Measurements from ENCODE around the gene ARID5B. TPM values are rescaled to one million over a fixed set of nuclear protein-coding genes. Genes with fewer than 3 reads are reported as not detected.

ARID5B gene
- polyA plus RNA-seq, 1 of the 3 experiments (the other 2 are of a cell fraction): 10.9 TPM

GRCh38 chr10:61901829-61902444 lies 438 bp downstream of the ARID5B start:
- peaks cover 31% of the 10 kb centered on the region for H3F3A ChIP-seq (replicated peaks; ENCODE audit: insufficient read depth)
- H3K4me3 ChIP-seq (ENCODE audit: low read depth in 2 of 2, low read length in 1 of 2): peak overlapping the region; percentile 67 to 84
- peak overlapping the region; percentile 87 to 95 for H3K27ac ChIP-seq (ENCODE audit: low read depth in 2 of 2, low read length in 1 of 2)
- H3K4me1 ChIP-seq (ENCODE audit: control insufficient read depth in 1 of 2, insufficient read depth in 2 of 2, low read depth in 1 of 2, low read length in 1 of 2): peaks cover 26 to 31% of the 10 kb centered on the region in 2 experiments; a peak in 3 of 4 replicates
- peak overlapping the region; percentile 64; the same call in 1 of the 2 replicates for H2AFZ ChIP-seq (ENCODE audit: low read depth)
- peak overlapping the region; percentile 87 for H3K9ac ChIP-seq
- H3K27me3 ChIP-seq (ENCODE audit: insufficient read depth): no peaks in the 10 kb centered on the region
- CTCF ChIA-PET: interaction anchor here (0.6 to 6.9 kb wide), 17 partner anchors 12 to 761 kb away, joined by 3 to 36 read pairs (median 4); no protein-coding TSS in a partner anchor
- WGBS (ENCODE audit: low lambda C conversion rate): under 1% methylated on average over 14 of the region's 14 CpGs
- no peaks in the 10 kb centered on the region for H4K20me1 ChIP-seq (ENCODE audit: insufficient read depth)
- peak overlapping the region; percentile 91 for H3K4me2 ChIP-seq
- H3K9me3 ChIP-seq: no peaks in the 10 kb centered on the region
- H3K36me3 ChIP-seq (replicated peaks in 1 of 2; ENCODE audit: control insufficient read depth in 1 of 2, insufficient read depth in 2 of 2, low read length in 1 of 2): peaks cover 2 to 3% of the 10 kb centered on the region in 2 experiments
- DNase-seq: no peak
- peaks cover 51% of the 10 kb centered on the region for H3K79me2 ChIP-seq (ENCODE audit: insufficient read depth)
- TF ChIP-seq FOXM1 (IDR thresholded peaks at IDR 0.05; ENCODE audit: low read depth) (no peak), TCF12 (IDR thresholded peaks at IDR 0.05) (0 out of 2 replicates have a peak, but pooled peaks have one; percentile 18), NFIC (IDR thresholded peaks at IDR 0.05; ENCODE audit: borderline replicate concordance) (no peak; the same call in 1 of the 2 replicates), ELF1 (IDR thresholded peaks at IDR 0.05) (no peak), POLR2AphosphoS5 (IDR thresholded peaks at IDR 0.05; ENCODE audit: low read depth, low read length) (0 out of 2 replicates have a peak, but pooled peaks have one; percentile 2), GATA2 (CRISPR knock-in tag; IDR thresholded peaks at IDR 0.05) (no peak)
- POLR2A ChIA-PET: no interaction called here
- no peaks in the 10 kb centered on the region for H3K9me2 ChIP-seq

DNA sequence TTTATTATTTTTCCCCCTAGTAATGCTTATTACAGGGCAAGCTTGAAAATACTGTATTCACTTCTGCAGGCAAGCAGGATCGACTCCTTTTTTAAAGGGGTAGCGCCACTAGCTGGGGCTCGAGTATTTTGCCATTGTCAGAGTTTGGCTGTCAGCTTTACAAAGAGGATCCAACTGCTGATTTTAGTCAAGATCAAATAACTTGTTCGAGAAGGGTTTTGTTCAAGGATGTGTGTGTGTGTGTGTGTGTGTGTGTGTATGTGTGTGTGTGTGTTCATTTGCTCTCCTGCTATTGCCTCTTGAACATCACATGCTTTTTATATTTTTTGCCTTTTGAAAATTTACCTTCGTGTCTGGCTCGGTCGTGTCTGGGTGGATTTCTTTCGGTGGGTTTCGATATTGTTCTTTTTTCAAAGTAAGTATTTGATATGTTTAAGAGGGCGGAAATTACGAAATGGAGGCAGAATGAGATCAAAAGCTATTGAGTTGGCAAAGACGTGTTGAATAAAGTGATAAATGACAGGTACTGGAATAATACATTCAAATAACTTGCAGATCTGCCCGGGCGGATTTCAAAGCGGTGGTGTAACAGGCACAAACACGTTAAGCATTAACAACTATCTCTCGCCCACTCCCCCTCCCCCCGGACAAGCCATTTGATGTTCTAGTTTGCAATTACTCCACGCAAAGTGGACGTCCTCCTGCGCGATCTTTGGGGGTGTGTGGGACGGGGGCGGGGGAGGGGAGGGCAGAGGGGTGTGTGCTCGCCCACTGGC lies 1.1 kb downstream of the ARID5B start:
- CTCF ChIA-PET: interaction anchor here (0.6 to 6.9 kb wide), 19 partner anchors 11 to 1079 kb away, joined by 3 to 36 read pairs (median 4); no protein-coding TSS in a partner anchor
- Histone ChIP-seq H3K4me2 (peak overlapping the region; percentile 91), H3K36me3 (replicated peaks in 1 of 2; ENCODE audit: control insufficient read depth in 1 of 2, insufficient read depth in 2 of 2, low read length in 1 of 2) (peaks cover 3 to 8% of the 10 kb centered on the region in 2 experiments), H3K27ac (ENCODE audit: low read depth in 2 of 2, low read length in 1 of 2) (peak overlapping the region; percentile 87 to 95), H2AFZ (ENCODE audit: low read depth) (peak overlapping the region; percentile 64), H3K9me3 (no peaks in the 10 kb centered on the region), H3K27me3 (ENCODE audit: insufficient read depth) (no peaks in the 10 kb centered on the region), H3F3A (replicated peaks; ENCODE audit: insufficient read depth) (peaks cover 31% of the 10 kb centered on the region), H3K9ac (peak overlapping the region; percentile 87), H3K4me3 (ENCODE audit: low read depth in 2 of 2, low read length in 1 of 2) (peak overlapping the region; percentile 67 to 84), H3K9me2 (no peaks in the 10 kb centered on the region), H3K79me2 (ENCODE audit: insufficient read depth) (peaks cover 58% of the 10 kb centered on the region), H3K4me1 (ENCODE audit: control insufficient read depth in 1 of 2, insufficient read depth in 2 of 2, low read depth in 1 of 2, low read length in 1 of 2) (peaks cover 21 to 27% of the 10 kb centered on the region in 2 experiments; a peak in 3 of 4 replicates), H4K20me1 (ENCODE audit: insufficient read depth) (no peaks in the 10 kb centered on the region)
- peak; percentile 57; the same call in 1 of the 2 replicates for TF ChIP-seq MXI1 (IDR thresholded peaks at IDR 0.05; ENCODE audit: low read depth, low read length)
- peak; percentile 75 for TF ChIP-seq RAD21 (IDR thresholded peaks at IDR 0.05; ENCODE audit: low read length)
- TF ChIP-seq EP300 (IDR thresholded peaks at IDR 0.05; ENCODE audit: borderline replicate concordance in 1 of 2, low read depth in 1 of 2, low read length in 1 of 2): peak in 1 of 2 experiments; percentile 3; a peak in 1 of 4 replicates
- no peak for TF ChIP-seq RCOR1 (IDR thresholded peaks at IDR 0.05; ENCODE audit: low read length)
- TF ChIP-seq SMC3 (IDR thresholded peaks at IDR 0.05; ENCODE audit: low read depth, low read length): peak; percentile 24; the same call in 1 of the 2 replicates
- TF ChIP-seq TCF12 (IDR thresholded peaks at IDR 0.05): 0 out of 2 replicates have a peak, but pooled peaks have one; percentile 15
- TF ChIP-seq, protein P1, sequence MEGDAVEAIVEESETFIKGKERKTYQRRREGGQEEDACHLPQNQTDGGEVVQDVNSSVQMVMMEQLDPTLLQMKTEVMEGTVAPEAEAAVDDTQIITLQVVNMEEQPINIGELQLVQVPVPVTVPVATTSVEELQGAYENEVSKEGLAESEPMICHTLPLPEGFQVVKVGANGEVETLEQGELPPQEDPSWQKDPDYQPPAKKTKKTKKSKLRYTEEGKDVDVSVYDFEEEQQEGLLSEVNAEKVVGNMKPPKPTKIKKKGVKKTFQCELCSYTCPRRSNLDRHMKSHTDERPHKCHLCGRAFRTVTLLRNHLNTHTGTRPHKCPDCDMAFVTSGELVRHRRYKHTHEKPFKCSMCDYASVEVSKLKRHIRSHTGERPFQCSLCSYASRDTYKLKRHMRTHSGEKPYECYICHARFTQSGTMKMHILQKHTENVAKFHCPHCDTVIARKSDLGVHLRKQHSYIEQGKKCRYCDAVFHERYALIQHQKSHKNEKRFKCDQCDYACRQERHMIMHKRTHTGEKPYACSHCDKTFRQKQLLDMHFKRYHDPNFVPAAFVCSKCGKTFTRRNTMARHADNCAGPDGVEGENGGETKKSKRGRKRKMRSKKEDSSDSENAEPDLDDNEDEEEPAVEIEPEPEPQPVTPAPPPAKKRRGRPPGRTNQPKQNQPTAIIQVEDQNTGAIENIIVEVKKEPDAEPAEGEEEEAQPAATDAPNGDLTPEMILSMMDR (IDR thresholded peaks at IDR 0.05): peak; percentile 49
- TF ChIP-seq SIN3A (IDR thresholded peaks at IDR 0.05; ENCODE audit: borderline replicate concordance, low read depth, low read length): peak; percentile 61; the same call in 1 of the 2 replicates
- TF ChIP-seq, protein P2, sequence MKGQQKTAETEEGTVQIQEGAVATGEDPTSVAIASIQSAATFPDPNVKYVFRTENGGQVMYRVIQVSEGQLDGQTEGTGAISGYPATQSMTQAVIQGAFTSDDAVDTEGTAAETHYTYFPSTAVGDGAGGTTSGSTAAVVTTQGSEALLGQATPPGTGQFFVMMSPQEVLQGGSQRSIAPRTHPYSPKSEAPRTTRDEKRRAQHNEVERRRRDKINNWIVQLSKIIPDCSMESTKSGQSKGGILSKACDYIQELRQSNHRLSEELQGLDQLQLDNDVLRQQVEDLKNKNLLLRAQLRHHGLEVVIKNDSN (IDR thresholded peaks at IDR 0.05; ENCODE audit: borderline replicate concordance, low read depth): no peak
- WGBS (ENCODE audit: low lambda C conversion rate): under 1% methylated on average over 17 of the region's 25 CpGs
- POLR2A ChIA-PET: no interaction called here
- DNase-seq: peak; percentile 62
